ENCODE data around the gene EXOC6.

DNA sequence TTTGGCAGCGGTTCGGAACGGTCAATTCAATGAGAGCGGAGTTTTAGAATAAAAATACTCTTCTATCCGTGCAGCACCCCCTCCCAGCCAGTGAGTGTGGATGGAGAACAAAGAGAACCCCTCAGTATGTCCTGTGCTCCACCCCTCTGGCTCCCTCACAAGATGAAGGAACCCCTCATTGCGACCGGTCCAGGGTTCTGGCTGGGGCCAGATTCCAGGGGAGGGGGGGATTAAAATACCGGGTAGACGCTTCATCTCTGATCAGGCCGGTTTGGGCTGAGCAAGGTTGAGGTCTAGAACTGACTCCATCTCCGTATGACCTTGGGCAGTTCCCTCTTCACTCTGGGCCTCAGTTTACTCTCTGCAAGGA lies 218.2 kb downstream of the EXOC6 start:
- TF ChIP-seq TAF1 (CRISPR knock-in tag; IDR thresholded peaks at IDR 0.05) (no peak), NR1H2 (CRISPR knock-in tag; IDR thresholded peaks at IDR 0.05; ENCODE audit: borderline replicate concordance, low read depth) (no peak), FOSL1 (CRISPR knock-in tag; IDR thresholded peaks at IDR 0.05; ENCODE audit: borderline replicate concordance) (no peak), SAFB2 (CRISPR knock-in tag; IDR thresholded peaks at IDR 0.05; ENCODE audit: borderline replicate concordance, low read depth) (no peak), BHLHE40 (IDR thresholded peaks at IDR 0.05; ENCODE audit: low read length) (no peak), ZNF546 (CRISPR knock-in tag; conservative IDR thresholded peaks at IDR 0.05) (no peak), NR2F6 (IDR thresholded peaks at IDR 0.05) (no peak), NR2F6 (CRISPR knock-in tag; IDR thresholded peaks at IDR 0.05) (no peak), HDAC6 (IDR thresholded peaks at IDR 0.05; ENCODE audit: low read depth, low read length) (no peak), YY1 (IDR thresholded peaks at IDR 0.05; ENCODE audit: insufficient read depth, insufficient replicate concordance, low read depth, low read length) (no peak)
- TF ChIP-seq, protein P1, sequence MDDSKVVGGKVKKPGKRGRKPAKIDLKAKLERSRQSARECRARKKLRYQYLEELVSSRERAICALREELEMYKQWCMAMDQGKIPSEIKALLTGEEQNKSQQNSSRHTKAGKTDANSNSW (CRISPR knock-in tag; IDR thresholded peaks at IDR 0.05; ENCODE audit: borderline replicate concordance): no peak
- TF ChIP-seq, protein P2, sequence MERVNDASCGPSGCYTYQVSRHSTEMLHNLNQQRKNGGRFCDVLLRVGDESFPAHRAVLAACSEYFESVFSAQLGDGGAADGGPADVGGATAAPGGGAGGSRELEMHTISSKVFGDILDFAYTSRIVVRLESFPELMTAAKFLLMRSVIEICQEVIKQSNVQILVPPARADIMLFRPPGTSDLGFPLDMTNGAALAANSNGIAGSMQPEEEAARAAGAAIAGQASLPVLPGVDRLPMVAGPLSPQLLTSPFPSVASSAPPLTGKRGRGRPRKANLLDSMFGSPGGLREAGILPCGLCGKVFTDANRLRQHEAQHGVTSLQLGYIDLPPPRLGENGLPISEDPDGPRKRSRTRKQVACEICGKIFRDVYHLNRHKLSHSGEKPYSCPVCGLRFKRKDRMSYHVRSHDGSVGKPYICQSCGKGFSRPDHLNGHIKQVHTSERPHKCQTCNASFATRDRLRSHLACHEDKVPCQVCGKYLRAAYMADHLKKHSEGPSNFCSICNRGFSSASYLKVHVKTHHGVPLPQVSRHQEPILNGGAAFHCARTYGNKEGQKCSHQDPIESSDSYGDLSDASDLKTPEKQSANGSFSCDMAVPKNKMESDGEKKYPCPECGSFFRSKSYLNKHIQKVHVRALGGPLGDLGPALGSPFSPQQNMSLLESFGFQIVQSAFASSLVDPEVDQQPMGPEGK (CRISPR knock-in tag; IDR thresholded peaks at IDR 0.05): no peak
- TF ChIP-seq, protein P3, sequence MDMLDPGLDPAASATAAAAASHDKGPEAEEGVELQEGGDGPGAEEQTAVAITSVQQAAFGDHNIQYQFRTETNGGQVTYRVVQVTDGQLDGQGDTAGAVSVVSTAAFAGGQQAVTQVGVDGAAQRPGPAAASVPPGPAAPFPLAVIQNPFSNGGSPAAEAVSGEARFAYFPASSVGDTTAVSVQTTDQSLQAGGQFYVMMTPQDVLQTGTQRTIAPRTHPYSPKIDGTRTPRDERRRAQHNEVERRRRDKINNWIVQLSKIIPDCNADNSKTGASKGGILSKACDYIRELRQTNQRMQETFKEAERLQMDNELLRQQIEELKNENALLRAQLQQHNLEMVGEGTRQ (IDR thresholded peaks at IDR 0.05; ENCODE audit: low read depth, low read length): no peak
- TF ChIP-seq, protein P3 (CRISPR knock-in tag; IDR thresholded peaks at IDR 0.05; ENCODE audit: borderline replicate concordance): no peak
